ENCODE data around the gene SPINT3.

SPINT3 gene

DNA sequence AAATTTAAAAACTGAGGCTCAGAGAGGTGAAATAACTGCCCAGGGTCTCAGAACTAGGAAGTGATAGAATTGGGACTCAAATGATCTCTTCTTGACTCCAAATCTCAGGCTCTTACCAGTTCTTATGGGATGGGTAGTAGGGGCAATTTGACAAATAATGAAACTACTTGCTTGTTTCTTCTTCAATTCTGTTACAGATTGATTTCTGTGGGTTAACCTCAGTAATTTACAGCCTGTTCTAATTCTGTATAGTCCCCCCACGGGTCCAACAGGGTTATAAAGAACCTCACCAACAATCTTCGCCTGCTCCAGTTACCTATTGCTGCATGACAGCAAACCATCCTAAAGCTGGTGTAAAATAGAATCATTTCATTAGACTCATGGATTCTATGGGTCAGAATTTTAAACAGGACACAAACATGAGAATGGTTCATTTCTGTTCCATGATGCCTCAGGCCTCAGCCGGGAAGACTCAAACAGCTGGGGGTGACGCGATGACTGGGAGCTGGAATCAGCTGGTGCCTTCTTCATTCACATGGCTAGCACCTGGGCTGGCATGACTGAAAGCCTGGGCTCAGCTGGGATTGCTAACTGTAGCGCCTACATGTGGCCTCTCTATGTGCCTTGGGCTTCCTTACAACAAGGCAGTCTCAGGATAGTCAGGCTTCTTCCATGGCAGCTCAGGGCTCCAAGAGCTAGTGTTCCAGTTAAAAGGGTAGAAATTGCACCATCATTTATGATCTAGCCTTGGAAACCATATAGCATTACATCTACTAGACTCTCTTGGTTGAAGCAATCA lies 52.5 kb downstream of the SPINT3 start:
- Histone ChIP-seq H3K4me1 (ENCODE audit: low read length) (peaks cover 18% of the 10 kb centered on the region), H3K9me3 (replicated peaks; ENCODE audit: insufficient read depth, low read length) (no peaks in the 10 kb centered on the region), H3K27me3 (replicated peaks; ENCODE audit: insufficient read depth, low read length) (no peaks in the 10 kb centered on the region), H3K4me3 (ENCODE audit: low read length) (no peak overlapping the region), H3K79me2 (ENCODE audit: low read length) (no peaks in the 10 kb centered on the region), H2AFZ (ENCODE audit: low read length) (no peak overlapping the region), H3K9me2 (replicated peaks; ENCODE audit: insufficient read depth, low read length) (no peaks in the 10 kb centered on the region), H3F3A (ENCODE audit: insufficient read depth, low read length) (no peaks in the 10 kb centered on the region), H3K9ac (ENCODE audit: low read length) (no peak overlapping the region), H3K27ac (ENCODE audit: low read length) (no peak overlapping the region), H3K4me2 (ENCODE audit: low read depth, low read length) (no peak overlapping the region), H3K36me3 (replicated peaks; ENCODE audit: insufficient read depth, low read length) (no peaks in the 10 kb centered on the region), H4K20me1 (ENCODE audit: insufficient read depth, low read length) (no peaks in the 10 kb centered on the region)
- no peak for TF ChIP-seq EZH2phosphoT487 (IDR thresholded peaks at IDR 0.05; ENCODE audit: low read length)
- TF ChIP-seq EZH2 (optimal IDR thresholded peaks at IDR 0.05; ENCODE audit: low read depth, low read length), result no peak
- TF ChIP-seq, protein P1, sequence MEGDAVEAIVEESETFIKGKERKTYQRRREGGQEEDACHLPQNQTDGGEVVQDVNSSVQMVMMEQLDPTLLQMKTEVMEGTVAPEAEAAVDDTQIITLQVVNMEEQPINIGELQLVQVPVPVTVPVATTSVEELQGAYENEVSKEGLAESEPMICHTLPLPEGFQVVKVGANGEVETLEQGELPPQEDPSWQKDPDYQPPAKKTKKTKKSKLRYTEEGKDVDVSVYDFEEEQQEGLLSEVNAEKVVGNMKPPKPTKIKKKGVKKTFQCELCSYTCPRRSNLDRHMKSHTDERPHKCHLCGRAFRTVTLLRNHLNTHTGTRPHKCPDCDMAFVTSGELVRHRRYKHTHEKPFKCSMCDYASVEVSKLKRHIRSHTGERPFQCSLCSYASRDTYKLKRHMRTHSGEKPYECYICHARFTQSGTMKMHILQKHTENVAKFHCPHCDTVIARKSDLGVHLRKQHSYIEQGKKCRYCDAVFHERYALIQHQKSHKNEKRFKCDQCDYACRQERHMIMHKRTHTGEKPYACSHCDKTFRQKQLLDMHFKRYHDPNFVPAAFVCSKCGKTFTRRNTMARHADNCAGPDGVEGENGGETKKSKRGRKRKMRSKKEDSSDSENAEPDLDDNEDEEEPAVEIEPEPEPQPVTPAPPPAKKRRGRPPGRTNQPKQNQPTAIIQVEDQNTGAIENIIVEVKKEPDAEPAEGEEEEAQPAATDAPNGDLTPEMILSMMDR (IDR thresholded peaks at IDR 0.05; ENCODE audit: low read length), result no peak
- no peak for DNase-seq

All from MM.1S (cell line).